ENCODE results near the gene HPRT1. TPM values are rescaled to one million over a fixed set of nuclear protein-coding genes. Genes with fewer than 3 reads are reported as not detected.

The HPRT1 gene
- total RNA-seq, 3 donors from 2014 or later, result 8.0 to 15.1 (median 11.9) TPM

- Histone ChIP-seq H3K9me3 (no peaks in the 10 kb centered on the region), H3K4me1 (no peaks in the 10 kb centered on the region), H3K36me3 (no peaks in the 10 kb centered on the region), H3K27ac (no peak overlapping the region), H3K27me3 (peaks cover 0 to 20% of the 10 kb centered on the region in 2 donors), H3K4me3 (no peak overlapping the region)
- no peak for DNase-seq (ENCODE audit: low spot score in 2 of 2)
- intact Hi-C loops (cut with DNase I; ENCODE audit: low total_unique reads), result no loop called here
- TF ChIP-seq CTCF (IDR thresholded peaks at IDR 0.05) (no peak), POLR2AphosphoS5 (IDR thresholded peaks at IDR 0.05) (no peak), POLR2A (IDR thresholded peaks at IDR 0.05) (no peak)
These were observed 66.4 kb downstream of the HPRT1 start for GRCh38 chrX:134526399-134526798.

- intact Hi-C loops (cut with DNase I; ENCODE audit: low total_unique reads), result no loop called here
- no peak for DNase-seq (ENCODE audit: low spot score in 2 of 2)
These were observed 69.0 kb downstream of the HPRT1 start for GRCh38 chrX:134528960-134529359.

GRCh38 chrX:134529481-134529880 lies 69.5 kb downstream of the HPRT1 start:
- H3K27ac ChIP-seq, result no peak overlapping the region
- intact Hi-C loops (cut with DNase I; ENCODE audit: low total_unique reads), result no loop called here
- no peak for DNase-seq (ENCODE audit: low spot score in 2 of 2)

More at GRCh38 chrX:134528960-134529359, 69.0 kb downstream of the HPRT1 start:
- Histone ChIP-seq H3K4me1 (no peaks in the 10 kb centered on the region), H3K27me3 (peaks cover 0 to 23% of the 10 kb centered on the region in 2 donors), H3K27ac (no peak overlapping the region), H3K36me3 (no peaks in the 10 kb centered on the region), H3K9me3 (no peaks in the 10 kb centered on the region), H3K4me3 (no peak overlapping the region)
- no peak for TF ChIP-seq POLR2A (IDR thresholded peaks at IDR 0.05)
- no peak for TF ChIP-seq CTCF (IDR thresholded peaks at IDR 0.05)
- no peak for TF ChIP-seq POLR2AphosphoS5 (IDR thresholded peaks at IDR 0.05)

GRCh38 chrX:134530845-134531244 lies 70.9 kb downstream of the HPRT1 start:
- Histone ChIP-seq H3K36me3 (no peaks in the 10 kb centered on the region), H3K9me3 (no peaks in the 10 kb centered on the region), H3K27me3 (peaks cover 0 to 24% of the 10 kb centered on the region in 2 donors), H3K4me3 (no peak overlapping the region), H3K27ac (no peak overlapping the region), H3K4me1 (no peaks in the 10 kb centered on the region)
- TF ChIP-seq POLR2A (IDR thresholded peaks at IDR 0.05), result no peak
- no peak for TF ChIP-seq CTCF (IDR thresholded peaks at IDR 0.05)
- TF ChIP-seq POLR2AphosphoS5 (IDR thresholded peaks at IDR 0.05), result no peak
- intact Hi-C loops (cut with DNase I; ENCODE audit: low total_unique reads), result no loop called here
- no peak for DNase-seq (ENCODE audit: low spot score in 2 of 2)

More at GRCh38 chrX:134529481-134529880, 69.5 kb downstream of the HPRT1 start:
- TF ChIP-seq CTCF (IDR thresholded peaks at IDR 0.05) (no peak), POLR2AphosphoS5 (IDR thresholded peaks at IDR 0.05) (no peak), POLR2A (IDR thresholded peaks at IDR 0.05) (no peak)
- H3K4me3 ChIP-seq, result no peak overlapping the region
- no peaks in the 10 kb centered on the region for H3K9me3 ChIP-seq
- no peaks in the 10 kb centered on the region for H3K4me1 ChIP-seq
- peaks cover 0 to 24% of the 10 kb centered on the region in 2 donors for H3K27me3 ChIP-seq
- no peaks in the 10 kb centered on the region for H3K36me3 ChIP-seq

- TF ChIP-seq POLR2A (IDR thresholded peaks at IDR 0.05) (no peak), POLR2AphosphoS5 (IDR thresholded peaks at IDR 0.05) (no peak), CTCF (IDR thresholded peaks at IDR 0.05) (no peak)
- no peak for DNase-seq (ENCODE audit: low spot score in 2 of 2)
- Histone ChIP-seq H3K27me3 (peaks cover 0 to 18% of the 10 kb centered on the region in 2 donors), H3K27ac (no peak overlapping the region), H3K4me3 (no peak overlapping the region), H3K9me3 (no peaks in the 10 kb centered on the region), H3K4me1 (no peaks in the 10 kb centered on the region), H3K36me3 (no peaks in the 10 kb centered on the region)
- intact Hi-C loops (cut with DNase I; ENCODE audit: low total_unique reads), result no loop called here
These were observed 73.4 kb downstream of the HPRT1 start for GRCh38 chrX:134533352-134533751.
